GM06990 (cell line): Measurements from ENCODE around the gene BCAS4.
"Not testable (repeated sequence)": the region's sequence is repeated elsewhere in the genome, so short reads cannot be mapped to it uniquely, and the experiment has no call there.

Experiments used
- DNase-seq: peaks from one replicate; pipeline ENCODE4 v3.0.0-alpha.2; 2011; ENCODE audit not compliant: insufficient read length; ENCODE audit errors: extremely low read depth
- H3K27me3 ChIP-seq: replicated peaks from 2 replicates; pipeline ENCODE4 v1.6.0; 2011; ENCODE audit warnings: low read length; ENCODE audit not compliant: control insufficient read depth, insufficient read depth
- H3K36me3 ChIP-seq: 2 replicates; pipeline ENCODE4 v1.5.1; 2011; ENCODE audit warnings: low read length; ENCODE audit not compliant: control insufficient read depth, insufficient read depth
- H3K4me3 ChIP-seq: replicated peaks from 2 replicates; pipeline ENCODE4 v1.5.1; 2011; ENCODE audit warnings: low read depth, mild to moderate bottlenecking, control low read depth, low read length
- CTCF ChIP-seq: IDR thresholded peaks from 2 replicates; pipeline ENCODE4 v1.5.1; 2011; ENCODE audit warnings: low read length, control low read depth, mild to moderate bottlenecking, inconsistent platforms; ENCODE audit not compliant: insufficient read depth, poor library complexity, severe bottlenecking

The BCAS4 gene

GRCh38 chr20:50762045-50762422 is 32.8 kb upstream of the BCAS4 start:
- Histone ChIP-seq H3K36me3 (no peaks in the 10 kb centered on the region), H3K4me3 (no peak overlapping the region), H3K27me3 (no peaks in the 10 kb centered on the region)
- TF ChIP-seq CTCF = no peak
- DNase-seq = no peak

- DNase-seq = no peak
- H3K27me3 ChIP-seq = no peaks in the 10 kb centered on the region
- H3K36me3 ChIP-seq = no peaks in the 10 kb centered on the region
- H3K4me3 ChIP-seq = no peak overlapping the region
- no peak for TF ChIP-seq CTCF
These were observed 32.2 kb upstream of the BCAS4 start for GRCh38 chr20:50762435-50763220.

GRCh38 chr20:50763550-50764458 is 31.1 kb upstream of the BCAS4 start:
- not testable (repeated sequence) for H3K27me3 ChIP-seq, DNase-seq, H3K4me3 ChIP-seq, H3K36me3 ChIP-seq

- DNase-seq, H3K27me3 ChIP-seq, H3K4me3 ChIP-seq, H3K36me3 ChIP-seq: not testable (repeated sequence)
These were observed 29.6 kb upstream of the BCAS4 start for GRCh38 chr20:50765251-50765650.

- no peak for DNase-seq
- no peaks in the 10 kb centered on the region for H3K36me3 ChIP-seq
- no peak overlapping the region for H3K4me3 ChIP-seq
- no peaks in the 10 kb centered on the region for H3K27me3 ChIP-seq
- no peak for TF ChIP-seq CTCF
These were observed 29.2 kb upstream of the BCAS4 start for GRCh38 chr20:50765674-50766073.

GRCh38 chr20:50766955-50767809 is 27.7 kb upstream of the BCAS4 start:
- H3K4me3 ChIP-seq = not testable (repeated sequence)

GRCh38 chr20:50768991-50769390 is 25.9 kb upstream of the BCAS4 start:
- not testable (repeated sequence) for H3K36me3 ChIP-seq, H3K27me3 ChIP-seq, DNase-seq, H3K4me3 ChIP-seq

More at GRCh38 chr20:50766955-50767809, 27.7 kb upstream of the BCAS4 start:
- DNase-seq, H3K27me3 ChIP-seq, H3K36me3 ChIP-seq: not testable (repeated sequence)

GRCh38 chr20:50769551-50770085 is 25.2 kb upstream of the BCAS4 start:
- DNase-seq, H3K27me3 ChIP-seq, H3K4me3 ChIP-seq, H3K36me3 ChIP-seq: not testable (repeated sequence)

- DNase-seq, H3K4me3 ChIP-seq, H3K36me3 ChIP-seq: not testable (repeated sequence)
These were observed 23.3 kb upstream of the BCAS4 start for GRCh38 chr20:50771419-50772080.

More at GRCh38 chr20:50771419-50772080, 23.3 kb upstream of the BCAS4 start:
- not testable (repeated sequence) for H3K27me3 ChIP-seq
